H7 (cell line): Measurements from ENCODE around the gene PCAT7. TPM values are rescaled to one million over a fixed set of nuclear protein-coding genes. Genes with fewer than 3 reads are reported as not detected.
"Not testable (repeated sequence)": the region's sequence is repeated elsewhere in the genome, so short reads cannot be mapped to it uniquely, and the experiment has no call there.

Experiments used
- DNase-seq: peaks from one replicate; pipeline ENCODE4 v3.0.0; 2012
- H3K27me3 ChIP-seq: 2 replicates; pipeline ENCODE4 v1.6.0; 2011; ENCODE audit warnings: mild to moderate bottlenecking, low read length; ENCODE audit not compliant: control insufficient read depth, insufficient read depth
- H3K36me3 ChIP-seq: replicated peaks from 2 replicates; pipeline ENCODE4 v1.5.1; 2011; ENCODE audit warnings: low read length; ENCODE audit not compliant: control insufficient read depth, insufficient read depth
- H3K4me3 ChIP-seq: 2 replicates; pipeline ENCODE4 v1.5.1; 2011; ENCODE audit warnings: low read depth, mild to moderate bottlenecking, control low read depth, low read length, moderate library complexity; ENCODE audit not compliant: insufficient read depth
- total RNA-seq: library from RNA; depleted of rRNA; stranded (reverse); fragments of >200 nt; shearing (Covaris generic); gene quantifications from 2 replicates; pipeline ENCODE4 v1.2.3, GENCODE V29; 2014

PCAT7 gene
- total RNA-seq, 1 experiment from 2014 or later = 1.3 TPM

DNA sequence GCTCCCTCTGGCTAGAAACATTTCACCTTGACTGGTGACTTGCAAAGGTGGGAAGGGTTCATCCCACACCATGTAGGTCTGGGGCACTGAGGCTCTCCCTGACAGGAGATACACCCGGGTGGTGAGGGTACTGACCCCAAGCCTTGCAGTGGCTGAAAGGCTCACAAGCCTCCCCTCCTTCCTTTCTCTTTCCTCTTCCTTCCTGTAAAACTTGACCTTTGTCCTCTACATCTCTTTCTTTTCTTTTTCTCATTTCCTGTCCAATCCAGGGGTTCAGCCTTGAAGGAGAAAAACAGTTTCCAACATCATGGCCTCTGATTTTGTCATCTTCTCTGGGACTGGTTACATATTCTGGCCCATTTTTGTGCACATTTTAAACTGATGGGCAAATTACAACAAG is 22.2 kb downstream of the PCAT7 start:
- no peak overlapping the region for H3K4me3 ChIP-seq
- no peaks in the 10 kb centered on the region for H3K36me3 ChIP-seq
- H3K27me3 ChIP-seq = no peaks in the 10 kb centered on the region
- no peak for DNase-seq

DNA sequence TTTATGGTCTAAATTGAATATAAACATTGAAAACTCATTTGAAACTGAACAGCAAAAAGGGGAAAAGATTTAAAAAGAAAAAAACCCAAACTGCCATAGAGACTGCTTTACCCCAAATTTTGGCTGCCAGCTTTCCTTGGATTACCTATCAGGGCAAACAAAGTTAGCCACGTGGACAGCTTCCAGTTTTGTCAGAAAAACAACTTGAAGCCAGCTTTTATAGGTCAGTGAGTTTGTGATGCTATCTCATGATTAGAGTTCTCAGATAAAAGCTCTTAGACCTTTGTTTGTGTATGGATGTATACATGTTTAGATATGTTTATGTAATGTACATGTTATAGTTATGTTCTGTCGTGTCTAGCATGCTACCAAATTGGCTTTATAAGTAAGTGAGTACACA is 22.7 kb downstream of the PCAT7 start:
- no peaks in the 10 kb centered on the region for H3K36me3 ChIP-seq
- no peaks in the 10 kb centered on the region for H3K27me3 ChIP-seq
- H3K4me3 ChIP-seq = no peak overlapping the region
- no peak for DNase-seq

GRCh38 chr9:94581728-94582127 is 26.8 kb downstream of the PCAT7 start:
- no peak for DNase-seq
- Histone ChIP-seq H3K4me3 (no peak overlapping the region), H3K27me3 (no peaks in the 10 kb centered on the region), H3K36me3 (no peaks in the 10 kb centered on the region)

- H3K4me3 ChIP-seq = no peak overlapping the region
- no peak for DNase-seq
- no peaks in the 10 kb centered on the region for H3K36me3 ChIP-seq
- H3K27me3 ChIP-seq = no peaks in the 10 kb centered on the region
Measured at GRCh38 chr9:94584555-94584954, 29.7 kb downstream of the PCAT7 start.

DNA sequence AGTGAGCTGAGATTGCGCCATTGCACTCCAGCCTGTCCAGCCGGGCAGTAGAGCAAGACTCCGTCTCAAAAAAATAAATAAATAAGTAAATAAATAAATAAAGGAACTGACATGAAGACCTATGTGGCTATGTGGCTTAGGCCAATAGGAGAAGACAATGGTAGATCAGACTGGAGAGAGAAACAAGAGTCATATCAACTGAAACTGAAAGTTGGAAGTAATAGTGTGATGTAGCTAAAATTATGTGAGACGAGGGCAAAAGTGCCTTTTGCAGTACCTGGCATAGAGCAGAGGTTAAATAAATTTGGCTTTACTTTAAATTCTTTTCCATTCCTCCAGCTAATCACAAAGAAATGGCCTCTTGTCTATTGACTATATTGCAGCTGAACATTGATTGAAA is 31.4 kb downstream of the PCAT7 start:
- H3K27me3 ChIP-seq = no peaks in the 10 kb centered on the region
- H3K36me3 ChIP-seq = no peaks in the 10 kb centered on the region
- DNase-seq = no peak
- no peak overlapping the region for H3K4me3 ChIP-seq

DNA sequence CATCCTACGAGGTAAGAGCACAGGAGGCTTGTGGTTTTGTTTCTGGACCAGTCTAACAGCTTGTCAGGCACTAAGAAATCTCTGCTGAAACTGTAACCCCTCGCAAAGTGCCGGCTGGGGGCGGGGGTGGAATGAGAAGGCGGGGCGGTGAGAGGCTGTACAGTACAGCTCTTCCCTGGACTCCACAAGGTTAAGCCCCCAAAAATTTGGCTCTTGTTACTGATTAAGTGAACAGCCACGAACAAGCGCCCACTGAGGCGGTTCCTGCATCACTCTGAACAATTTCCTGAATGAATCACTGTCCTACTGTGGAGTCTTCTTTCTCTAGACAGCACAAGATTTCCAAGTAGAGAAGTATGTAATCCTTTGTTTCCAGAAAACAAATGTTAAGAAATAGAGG is 31.9 kb downstream of the PCAT7 start:
- Histone ChIP-seq H3K36me3 (no peaks in the 10 kb centered on the region), H3K4me3 (no peak overlapping the region), H3K27me3 (no peaks in the 10 kb centered on the region)
- DNase-seq = no peak

DNA sequence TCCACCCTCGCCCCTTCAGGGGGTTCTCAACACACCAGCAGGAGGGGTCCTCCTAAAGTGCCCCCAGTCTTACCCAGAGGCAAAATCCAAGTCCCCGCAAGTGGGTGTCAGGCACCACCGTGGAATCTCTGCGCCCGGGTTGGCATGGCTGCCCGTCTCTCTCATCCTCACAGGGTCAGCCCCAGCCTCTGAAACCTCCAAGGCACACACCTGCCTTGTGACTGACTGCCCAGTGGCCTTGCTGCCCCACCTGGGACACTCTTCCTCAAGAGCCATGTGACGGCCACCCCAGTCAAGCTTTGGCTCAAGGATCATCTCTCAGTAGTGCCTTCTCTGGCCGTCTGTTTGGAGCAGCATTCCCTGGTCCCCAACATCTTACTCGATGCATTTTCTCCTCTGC is 33.8 kb downstream of the PCAT7 start:
- Histone ChIP-seq H3K36me3 (no peaks in the 10 kb centered on the region), H3K4me3 (no peak overlapping the region), H3K27me3 (no peaks in the 10 kb centered on the region)
- DNase-seq = no peak

DNA sequence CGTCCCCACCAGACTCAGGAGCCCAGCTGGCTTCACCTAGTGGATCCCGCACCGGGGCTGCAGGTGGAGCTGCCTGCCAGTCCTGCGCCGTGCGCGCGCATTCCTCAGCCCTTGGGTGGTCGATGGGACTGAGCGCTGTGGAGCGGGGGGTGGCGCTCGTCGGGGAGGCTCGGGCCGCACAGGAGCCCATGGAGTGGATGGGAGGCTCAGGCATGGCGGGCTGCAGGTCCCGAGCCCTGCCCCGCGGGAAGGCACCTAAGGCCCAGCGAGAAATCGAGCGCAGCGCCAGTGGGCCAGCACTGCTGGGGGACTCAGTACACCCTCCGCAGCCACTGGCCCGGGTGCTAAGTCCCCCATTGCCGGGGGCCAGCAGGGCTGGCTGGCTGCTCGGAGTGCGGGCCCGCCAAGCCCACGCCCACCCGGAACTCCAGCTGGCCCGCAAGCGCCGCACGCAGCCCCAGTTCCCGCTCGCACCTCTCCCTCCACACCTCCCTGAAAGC is 36.2 kb downstream of the PCAT7 start:
- not testable (repeated sequence) for H3K27me3 ChIP-seq, DNase-seq, H3K4me3 ChIP-seq, H3K36me3 ChIP-seq

DNA sequence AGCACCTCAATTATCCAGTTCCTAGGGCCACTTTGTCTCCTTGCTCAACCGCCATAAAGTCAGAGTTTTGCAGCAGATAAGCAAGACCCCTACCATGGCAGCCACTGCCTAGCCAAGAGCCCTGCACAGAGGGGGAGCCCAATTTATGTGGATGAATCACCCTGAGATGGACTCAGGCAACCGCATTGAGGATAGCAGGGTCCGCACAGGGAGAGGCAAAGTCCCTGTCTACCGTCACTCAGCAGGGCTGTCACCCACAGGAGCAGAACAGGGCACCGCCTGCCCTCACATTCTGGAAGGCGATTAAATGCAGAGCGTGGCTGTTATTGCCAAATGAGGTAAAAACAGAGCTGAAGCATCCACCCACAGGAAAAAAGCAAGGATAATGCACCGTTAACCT is 37.0 kb downstream of the PCAT7 start:
- Histone ChIP-seq H3K27me3 (no peaks in the 10 kb centered on the region), H3K4me3 (no peak overlapping the region), H3K36me3 (no peaks in the 10 kb centered on the region)
- DNase-seq = no peak

- H3K4me3 ChIP-seq, DNase-seq, H3K27me3 ChIP-seq, H3K36me3 ChIP-seq: not testable (repeated sequence)
Measured at GRCh38 chr9:94592683-94593082, 37.8 kb downstream of the PCAT7 start.

DNA sequence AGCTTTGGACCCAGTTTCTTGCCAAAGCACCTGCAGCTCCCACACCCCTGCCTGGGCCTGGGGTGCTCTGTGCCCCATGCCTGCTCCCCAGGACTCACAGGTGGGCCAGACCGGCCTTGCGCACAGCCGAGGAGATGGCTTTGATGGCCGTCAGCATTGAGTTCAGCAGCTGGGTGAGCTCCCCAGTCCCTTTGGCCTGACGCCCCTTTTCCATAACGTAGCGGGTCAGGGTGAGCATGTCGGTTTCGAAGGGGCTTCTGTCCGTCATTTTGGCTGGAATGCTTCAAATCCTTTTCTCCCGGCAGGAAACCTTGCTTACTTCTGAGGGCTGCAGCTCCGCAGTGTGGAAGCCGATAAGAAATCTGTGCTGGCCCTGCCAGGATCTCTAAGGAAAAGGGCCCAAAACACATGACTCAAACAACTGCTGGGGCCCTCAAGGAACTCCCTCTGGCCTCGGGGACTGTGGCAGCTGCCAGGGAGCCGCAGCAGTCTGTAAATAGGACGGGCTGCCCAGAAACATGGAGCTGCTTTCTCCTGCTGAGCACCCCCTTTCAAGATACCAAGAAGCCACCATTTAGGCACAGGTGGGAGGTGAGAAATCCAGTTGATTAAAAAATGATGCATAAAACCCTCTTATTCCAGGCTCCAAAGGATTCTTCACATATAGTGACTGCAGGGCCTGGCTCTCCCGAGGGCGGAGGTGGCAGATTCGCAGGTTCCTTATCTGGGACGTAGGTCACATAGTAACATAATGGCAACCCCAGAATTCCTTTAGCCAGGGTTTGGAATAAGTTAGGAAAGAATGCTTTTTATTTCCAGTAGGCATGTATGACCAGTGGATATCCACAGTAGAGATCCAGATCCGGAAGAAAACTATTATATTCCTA is 38.8 kb downstream of the PCAT7 start, which contains the start of gene FBP2:
FBP2 (minus strand) TSS at position 366 of the 887 bp plus-strand sequence; CDS start at position 268, 98 bp downstream.
- no peaks in the 10 kb centered on the region for H3K27me3 ChIP-seq

DNA sequence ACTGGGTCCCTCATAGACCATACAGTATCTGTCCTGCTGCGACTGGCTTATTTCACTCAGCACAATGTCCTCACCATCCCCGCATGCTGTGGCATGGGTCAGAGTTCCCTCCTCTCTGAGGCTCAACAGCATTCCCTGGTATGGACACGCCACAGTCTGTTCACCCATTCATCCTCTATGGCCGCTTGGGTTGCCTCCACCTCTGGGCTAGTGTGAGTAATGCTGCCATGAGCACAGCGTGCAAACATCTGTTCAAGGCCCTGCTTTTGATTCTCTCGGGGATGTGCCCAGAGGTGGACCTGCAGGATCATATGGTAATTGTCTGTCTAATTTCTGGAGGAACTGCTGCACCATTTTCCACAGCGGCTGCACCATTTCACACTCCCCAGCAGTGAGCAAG is 44.2 kb downstream of the PCAT7 start:
- no peak for DNase-seq
- Histone ChIP-seq H3K36me3 (no peaks in the 10 kb centered on the region), H3K27me3 (no peaks in the 10 kb centered on the region), H3K4me3 (no peak overlapping the region)

More for the DNA sequence above, 38.8 kb downstream of the PCAT7 start, which contains the start of gene FBP2:
- DNase-seq = no peak
- no peak within 1 kb of the TSS for H3K4me3 ChIP-seq
- no peaks in the 10 kb centered on the region for H3K36me3 ChIP-seq

DNA sequence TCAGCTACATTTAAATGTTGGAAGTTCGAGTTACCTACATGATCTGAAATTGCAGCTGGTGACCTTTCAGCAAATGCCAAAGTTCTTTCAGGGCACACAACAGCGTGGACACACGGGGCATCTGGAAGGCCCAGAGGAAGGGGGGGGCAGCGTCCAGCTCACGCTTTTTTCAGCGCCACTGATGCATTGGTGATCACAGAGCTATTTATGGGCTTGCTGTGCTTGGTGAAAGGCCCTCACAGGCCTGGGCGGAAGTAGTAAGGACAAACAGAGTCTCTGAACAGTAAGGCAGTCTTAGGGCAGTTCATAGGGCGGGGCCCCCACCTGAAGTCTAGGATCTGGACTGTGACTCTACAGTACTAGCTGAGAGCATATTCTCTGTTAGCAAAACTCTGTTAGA is 45.4 kb downstream of the PCAT7 start:
- no peak for DNase-seq
- Histone ChIP-seq H3K36me3 (no peaks in the 10 kb centered on the region), H3K4me3 (no peak overlapping the region), H3K27me3 (no peaks in the 10 kb centered on the region)

- H3K4me3 ChIP-seq = no peak overlapping the region
- no peak for DNase-seq
- H3K36me3 ChIP-seq = no peaks in the 10 kb centered on the region
- no peaks in the 10 kb centered on the region for H3K27me3 ChIP-seq
Measured at GRCh38 chr9:94600715-94601114, 45.8 kb downstream of the PCAT7 start.

DNA sequence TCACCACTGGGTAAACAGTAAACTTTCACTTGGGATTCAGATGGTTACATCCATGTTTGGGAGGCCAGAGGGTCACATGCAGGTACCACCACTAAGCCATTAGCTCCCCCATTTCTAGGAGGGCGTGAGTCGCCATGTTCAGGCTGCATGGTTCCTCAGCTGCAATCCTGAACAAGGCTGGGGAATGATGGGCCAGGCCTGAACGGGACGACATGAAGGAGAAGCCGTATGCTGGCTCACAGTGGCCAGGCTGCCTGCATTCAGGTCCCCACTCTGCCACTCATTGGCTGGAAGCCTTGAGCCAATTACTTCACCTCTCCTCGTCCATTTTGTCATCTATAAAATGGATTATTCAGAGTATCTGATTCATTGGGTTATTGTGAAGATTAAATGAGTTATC is 47.8 kb downstream of the PCAT7 start:
- no peaks in the 10 kb centered on the region for H3K36me3 ChIP-seq
- no peak for DNase-seq
- no peaks in the 10 kb centered on the region for H3K27me3 ChIP-seq
- no peak overlapping the region for H3K4me3 ChIP-seq
